Lung (tissue), 12 donors: ENCODE measurements around the gene BBLN. TPM values are rescaled to one million over a fixed set of nuclear protein-coding genes. Genes with fewer than 3 reads are reported as not detected.

Source experiments
- ATAC-seq: fragments of 200-7000 bp; cut with Tn5 transposase; one replicate; pipeline ENCODE4 v1.9.1; 2020; ENCODE audit warnings: moderate number of reproducible peaks; ENCODE audit not compliant: insufficient read depth, low FRiP score
- DNase-seq, 3 donors: peaks; one replicate each; pipeline ENCODE4 v3.0.0-alpha.2; 2013 to 2017
- H3K27ac ChIP-seq, 2 donors: one replicate each; pipeline ENCODE4 v1.5.1; 2013; ENCODE audit warnings: mild to moderate bottlenecking in 2 of 2, moderate library complexity in 2 of 2, control low read depth in 1 of 2, inconsistent platforms in 1 of 2, low read depth in 1 of 2, low read length in 1 of 2
- H3K27me3 ChIP-seq, 3 donors: one replicate each; pipeline ENCODE4 v1.5.1; 2013; ENCODE audit warnings: low read length in 2 of 3; ENCODE audit not compliant: control insufficient read depth in 3 of 3, insufficient read depth in 3 of 3
- H3K36me3 ChIP-seq, 4 donors: one replicate each; pipeline ENCODE4 v1.5.1; 2013; ENCODE audit warnings: low read length in 4 of 4, mild to moderate bottlenecking in 1 of 4, moderate library complexity in 1 of 4; ENCODE audit not compliant: control insufficient read depth in 4 of 4, insufficient read depth in 4 of 4
- H3K4me1 ChIP-seq, 5 donors: one replicate each; pipeline ENCODE4 v1.5.1; 2013; ENCODE audit warnings: low read length in 5 of 5, mild to moderate bottlenecking in 2 of 5, moderate library complexity in 1 of 5; ENCODE audit not compliant: control insufficient read depth in 5 of 5, insufficient read depth in 5 of 5
- H3K4me3 ChIP-seq: one replicate; pipeline ENCODE4 v1.5.1; 2013; ENCODE audit warnings: mild to moderate bottlenecking, control low read depth, moderate library complexity
- H3K9ac ChIP-seq, 2 donors: one replicate each; pipeline ENCODE4 v1.5.1; 2013; ENCODE audit warnings: low read length in 2 of 2, control low read depth in 1 of 2; ENCODE audit not compliant: insufficient read depth in 1 of 2
- H3K9me3 ChIP-seq, 4 donors: one replicate each; pipeline ENCODE4 v1.5.1; 2013; ENCODE audit warnings: low read length in 3 of 4, mild to moderate bottlenecking in 1 of 4, moderate library complexity in 1 of 4; ENCODE audit not compliant: control insufficient read depth in 4 of 4, insufficient read depth in 3 of 4
- WGBS, 2 donors: extraction: QIAGEN DNeasy Blood & Tissue Kit; methylation state at CpG; one replicate each; pipeline ENCODE4 v1.1.7; 2013; 5-methylcytosine and 5-hydroxymethylcytosine counted together
- polyA plus RNA-seq, 2 donors: library from polyadenylated mRNA; stranded (reverse); fragments of 200-250 nt; gene quantifications; one replicate each; pipeline ENCODE4 v1.2.1, GENCODE V29; 2013
- total RNA-seq, 2 donors: library from RNA; depleted of rRNA in 1 of 2; stranded (reverse); fragments of >200 nt in 1 of 2; gene quantifications; one replicate each; pipeline ENCODE4 v1.2.1, GENCODE V29; 2014 to 2021
- TF ChIP-seq, protein P1 (sequence below): IDR thresholded peaks from 2 replicates; pipeline ENCODE4 v1.5.1; 2012; ENCODE audit warnings: mild to moderate bottlenecking; ENCODE audit errors: control extremely low read depth, extremely low read depth
- donor health status: control.
- donor health status: control.
- donor health status: Bipolar disorder and iron deficiency.
- donor health status: healthy.
- donor health status: DM: yes; HTN: yes; CAD: no.

BBLN gene
- total and polyA plus RNA-seq, 4 donors, result 19.2 to 138 (median 61.6) TPM

DNA sequence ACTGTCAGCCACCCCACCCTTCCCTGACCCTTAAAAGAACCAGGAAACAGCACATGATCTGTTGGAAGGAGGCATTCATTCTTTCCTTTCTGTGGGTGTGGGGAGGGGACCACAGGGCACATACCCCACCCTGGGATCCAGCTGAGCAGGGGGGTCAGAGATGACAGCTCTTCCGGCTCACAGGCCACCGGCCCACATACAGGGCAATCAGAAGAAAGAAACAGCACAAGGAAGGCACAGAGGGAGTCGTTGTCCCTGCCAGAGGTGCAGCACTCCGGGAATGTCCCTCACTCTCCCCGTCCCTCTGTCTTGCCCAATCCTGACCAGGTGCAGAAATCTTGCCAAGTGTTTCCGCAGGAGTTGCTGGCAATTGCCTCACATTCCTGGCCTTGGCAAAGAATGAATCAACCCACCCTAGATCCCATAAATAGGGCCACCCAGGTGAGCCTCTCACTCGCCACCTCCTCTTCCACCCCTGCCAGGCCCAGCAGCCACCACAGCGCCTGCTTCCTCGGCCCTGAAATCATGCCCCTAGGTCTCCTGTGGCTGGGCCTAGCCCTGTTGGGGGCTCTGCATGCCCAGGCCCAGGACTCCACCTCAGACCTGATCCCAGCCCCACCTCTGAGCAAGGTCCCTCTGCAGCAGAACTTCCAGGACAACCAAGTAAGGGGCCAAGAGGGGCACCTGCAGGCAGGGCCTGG is 10.9 kb upstream of the BBLN start, which contains the start of gene LCN2:
LCN2 (plus strand) TSS at position 453 of the 701 bp plus-strand sequence; CDS start at position 526, 73 bp downstream.
- Histone ChIP-seq H3K4me3 (no peak within 1 kb of the TSS), H3K27ac (peak within 1 kb of the TSS in 1 of 2 donors; percentile 83), H3K9me3 (no peaks in the 10 kb centered on the region), H3K27me3 (no peaks in the 10 kb centered on the region), H3K4me1 (peaks cover 0 to 29% (median 7%) of the 10 kb centered on the region in 5 donors), H3K9ac (no peak within 1 kb of the TSS), H3K36me3 (no peaks in the 10 kb centered on the region)
- 50 to 61% methylated on average over 9 of the region's 9 CpGs for WGBS, 2 donors
- TF ChIP-seq, protein P1, sequence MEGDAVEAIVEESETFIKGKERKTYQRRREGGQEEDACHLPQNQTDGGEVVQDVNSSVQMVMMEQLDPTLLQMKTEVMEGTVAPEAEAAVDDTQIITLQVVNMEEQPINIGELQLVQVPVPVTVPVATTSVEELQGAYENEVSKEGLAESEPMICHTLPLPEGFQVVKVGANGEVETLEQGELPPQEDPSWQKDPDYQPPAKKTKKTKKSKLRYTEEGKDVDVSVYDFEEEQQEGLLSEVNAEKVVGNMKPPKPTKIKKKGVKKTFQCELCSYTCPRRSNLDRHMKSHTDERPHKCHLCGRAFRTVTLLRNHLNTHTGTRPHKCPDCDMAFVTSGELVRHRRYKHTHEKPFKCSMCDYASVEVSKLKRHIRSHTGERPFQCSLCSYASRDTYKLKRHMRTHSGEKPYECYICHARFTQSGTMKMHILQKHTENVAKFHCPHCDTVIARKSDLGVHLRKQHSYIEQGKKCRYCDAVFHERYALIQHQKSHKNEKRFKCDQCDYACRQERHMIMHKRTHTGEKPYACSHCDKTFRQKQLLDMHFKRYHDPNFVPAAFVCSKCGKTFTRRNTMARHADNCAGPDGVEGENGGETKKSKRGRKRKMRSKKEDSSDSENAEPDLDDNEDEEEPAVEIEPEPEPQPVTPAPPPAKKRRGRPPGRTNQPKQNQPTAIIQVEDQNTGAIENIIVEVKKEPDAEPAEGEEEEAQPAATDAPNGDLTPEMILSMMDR, result no peak
- ATAC-seq, result peak; percentile 61
- DNase-seq, result peak in 2 of 3 donors; percentile 17 to 57

DNA sequence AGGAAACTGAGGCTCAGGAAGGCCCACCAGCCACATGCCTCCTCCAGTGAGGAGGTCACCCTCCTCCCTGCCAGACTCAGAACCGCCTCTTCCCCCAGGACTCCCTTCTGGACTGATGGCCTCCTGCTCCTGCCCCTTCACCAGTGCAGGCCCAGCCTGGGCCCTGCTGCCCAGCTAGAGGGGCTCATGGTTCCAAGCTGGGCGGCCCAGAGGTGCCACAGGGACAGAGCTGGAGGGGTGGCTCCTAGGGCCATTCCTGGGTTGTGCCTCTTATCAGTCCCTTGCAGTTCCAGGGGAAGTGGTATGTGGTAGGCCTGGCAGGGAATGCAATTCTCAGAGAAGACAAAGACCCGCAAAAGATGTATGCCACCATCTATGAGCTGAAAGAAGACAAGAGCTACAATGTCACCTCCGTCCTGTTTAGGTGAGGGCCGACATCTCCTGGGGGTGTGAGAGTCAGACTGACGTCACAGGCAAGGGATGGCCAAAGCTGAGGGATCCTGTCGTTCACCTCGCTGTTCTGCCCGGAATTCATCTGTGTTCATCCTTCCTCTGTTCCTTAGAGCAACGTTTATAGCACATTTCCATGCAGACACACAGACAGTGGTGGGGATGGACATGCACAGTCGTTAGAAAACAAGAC is 10.0 kb upstream of the BBLN start:
- Histone ChIP-seq H3K4me1 (peaks cover 0 to 20% (median 7%) of the 10 kb centered on the region in 5 donors), H3K36me3 (no peaks in the 10 kb centered on the region), H3K9ac (no peak overlapping the region), H3K9me3 (no peaks in the 10 kb centered on the region), H3K4me3 (no peak overlapping the region), H3K27ac (peak overlapping the region in 1 of 2 donors; percentile 33), H3K27me3 (no peaks in the 10 kb centered on the region)
- WGBS, 2 donors, result 36 to 61% methylated on average over 10 to 11 of the region's 11 CpGs
- TF ChIP-seq, protein P1, result no peak
- DNase-seq (no peak), ATAC-seq (no peak)

DNA sequence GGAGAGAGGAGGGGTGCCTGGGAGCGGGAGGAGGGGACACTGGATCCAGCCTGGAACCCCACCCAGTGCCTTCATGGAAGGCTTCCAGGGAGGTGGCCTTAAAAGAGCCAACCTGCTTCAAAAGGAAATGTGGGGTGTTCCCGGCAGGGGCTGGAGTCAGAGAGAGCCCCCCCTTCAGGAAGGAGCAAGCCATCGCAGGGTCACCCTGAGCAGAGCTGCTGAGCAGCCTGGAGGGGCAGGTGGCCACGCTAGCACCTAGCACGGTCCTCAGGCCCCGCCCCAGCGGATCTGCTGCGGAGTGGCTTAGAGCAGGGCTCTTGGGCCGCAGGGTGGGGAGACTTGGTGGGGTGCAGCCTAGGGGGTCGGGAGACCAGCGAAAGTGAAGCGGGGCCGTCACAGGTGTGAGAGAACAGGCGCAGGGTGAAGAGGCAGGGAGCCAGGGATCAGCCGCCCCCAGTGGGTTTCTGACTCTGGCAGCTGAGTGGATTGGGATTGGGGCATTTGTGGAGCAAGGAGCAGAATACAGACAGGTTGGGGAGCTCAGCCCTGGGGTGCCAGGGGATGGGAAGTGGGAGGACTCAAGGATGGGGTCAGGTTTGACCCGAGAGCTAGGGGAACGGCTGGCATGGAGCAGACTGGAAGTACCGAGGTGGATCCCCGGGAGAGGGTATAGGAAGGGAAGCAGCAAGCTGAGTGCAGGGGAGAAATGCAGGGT is 9.3 kb upstream of the BBLN start:
- DNase-seq, result no peak
- WGBS, 2 donors, result 72 to 80% methylated on average over 19 of the region's 19 CpGs
- ATAC-seq, result no peak
- Histone ChIP-seq H3K4me3 (no peak overlapping the region), H3K9ac (no peak overlapping the region), H3K36me3 (no peaks in the 10 kb centered on the region), H3K27ac (peak overlapping the region in 1 of 2 donors; percentile 1), H3K9me3 (no peaks in the 10 kb centered on the region), H3K27me3 (no peaks in the 10 kb centered on the region), H3K4me1 (peaks cover 0 to 20% (median 7%) of the 10 kb centered on the region in 5 donors)
- TF ChIP-seq, protein P1, result no peak
